GM21526 (cell line): ENCODE results near the gene INSYN1.
"Not testable (repeated sequence)": the region's sequence is repeated elsewhere in the genome, so short reads cannot be mapped to it uniquely, and the experiment has no call there.

ENCODE experiments used
- ATAC-seq: cut with Tn5 transposase; IDR thresholded peaks from one replicate; pipeline ENCODE4 v1.9.1; 2021; ENCODE audit warnings: moderate library complexity; ENCODE audit not compliant: unreplicated experiment, low FRiP score

The INSYN1 gene

DNA sequence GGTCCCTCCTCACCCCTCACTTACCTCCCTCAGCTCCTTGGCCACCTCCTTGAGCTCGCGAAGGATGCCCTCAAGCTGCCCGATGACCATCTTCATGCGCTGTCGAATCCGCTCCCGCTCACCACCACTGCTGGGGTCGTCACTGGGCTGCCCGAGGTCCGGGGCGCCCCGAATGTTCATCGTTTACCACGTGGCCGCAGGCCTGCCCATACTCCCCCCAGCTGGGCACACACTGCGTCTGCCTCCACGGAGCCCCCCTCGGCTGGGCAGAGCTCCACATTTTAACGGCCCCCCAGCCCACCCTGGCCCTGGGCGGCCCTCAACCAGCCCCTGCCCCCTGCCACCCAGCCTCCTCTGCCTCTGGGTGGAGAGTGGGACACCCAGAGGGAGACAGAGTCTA, 2.2 kb downstream of the INSYN1 start:
- ATAC-seq, result no peak

DNA sequence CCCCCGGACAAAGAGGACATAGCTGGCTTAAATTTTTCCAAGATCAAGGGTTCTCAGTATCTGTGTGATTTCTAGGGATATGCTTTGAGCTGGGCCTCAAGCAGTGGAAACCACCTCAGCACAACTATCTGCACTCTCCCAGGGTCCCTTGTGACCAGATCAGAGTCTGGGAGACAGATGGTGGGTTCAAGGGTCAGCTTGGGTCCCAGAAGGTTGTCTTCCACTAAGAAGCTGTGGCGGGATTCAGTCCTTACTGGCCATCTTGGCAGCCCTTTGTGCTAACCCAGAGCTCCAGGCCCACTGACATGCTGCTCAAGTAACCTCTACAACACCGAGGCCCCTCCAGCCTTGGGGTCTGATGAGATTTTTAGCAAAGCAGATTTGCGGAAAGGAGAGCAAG, 2.7 kb downstream of the INSYN1 start:
- ATAC-seq, result no peak

DNA sequence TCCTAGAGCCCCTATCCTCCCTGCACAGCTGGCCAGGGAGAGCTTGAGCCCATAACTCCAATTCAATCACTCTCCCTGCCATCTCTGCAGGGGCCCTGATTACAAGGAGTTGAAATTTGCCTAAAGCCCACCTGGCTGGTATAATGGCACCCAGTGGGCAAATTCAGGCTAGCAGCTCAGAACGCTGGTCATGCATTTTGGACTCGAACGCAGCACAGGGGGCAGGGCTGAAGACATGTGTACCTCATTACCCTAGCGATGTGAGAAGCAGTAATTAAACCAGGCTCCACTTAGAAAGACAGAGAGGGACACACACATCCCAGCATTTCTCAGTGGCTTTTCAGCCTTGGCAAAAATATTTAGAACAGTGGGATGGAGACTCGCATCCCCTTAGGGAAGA, 3.2 kb downstream of the INSYN1 start:
- no peak for ATAC-seq

DNA sequence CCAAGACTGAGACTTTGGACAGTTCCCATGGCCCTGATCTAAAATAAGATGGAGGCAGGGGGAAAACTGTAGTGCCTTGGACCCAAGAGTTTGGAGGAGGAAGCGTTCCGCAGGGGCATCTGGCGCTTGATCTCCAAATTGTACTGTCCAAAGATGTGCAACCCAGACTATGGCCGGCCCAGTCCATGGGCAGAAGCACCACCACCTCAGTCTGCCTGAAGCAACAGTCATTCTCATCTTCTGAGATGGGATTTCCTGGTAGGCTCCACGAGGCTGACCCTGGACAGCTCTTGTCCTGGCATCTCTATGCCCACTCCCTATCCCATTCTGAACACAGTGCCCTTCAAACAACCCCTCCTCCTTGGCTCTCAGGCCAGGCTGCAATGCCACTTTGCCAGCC, 3.6 kb downstream of the INSYN1 start:
- no peak for ATAC-seq

DNA sequence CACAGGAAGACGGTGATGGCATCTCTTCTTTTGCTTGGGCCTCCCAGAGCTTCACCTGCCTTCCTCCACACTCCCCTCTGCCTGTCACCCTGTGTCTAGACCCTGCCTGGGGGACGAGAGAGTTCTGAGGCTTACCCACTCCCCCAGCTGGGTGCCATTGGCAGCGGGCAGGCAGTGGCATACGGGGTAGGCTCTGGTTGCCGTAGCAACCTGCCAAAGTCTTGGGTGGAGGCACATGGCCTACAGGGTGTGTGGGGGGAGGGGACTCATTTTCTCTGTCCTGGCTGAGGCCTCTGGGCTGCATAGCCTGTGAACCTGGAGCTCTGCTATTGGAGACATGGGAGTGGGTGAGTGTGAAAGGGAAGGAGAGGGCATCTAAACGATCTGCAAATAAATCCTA, 4.4 kb downstream of the INSYN1 start:
- no peak for ATAC-seq

DNA sequence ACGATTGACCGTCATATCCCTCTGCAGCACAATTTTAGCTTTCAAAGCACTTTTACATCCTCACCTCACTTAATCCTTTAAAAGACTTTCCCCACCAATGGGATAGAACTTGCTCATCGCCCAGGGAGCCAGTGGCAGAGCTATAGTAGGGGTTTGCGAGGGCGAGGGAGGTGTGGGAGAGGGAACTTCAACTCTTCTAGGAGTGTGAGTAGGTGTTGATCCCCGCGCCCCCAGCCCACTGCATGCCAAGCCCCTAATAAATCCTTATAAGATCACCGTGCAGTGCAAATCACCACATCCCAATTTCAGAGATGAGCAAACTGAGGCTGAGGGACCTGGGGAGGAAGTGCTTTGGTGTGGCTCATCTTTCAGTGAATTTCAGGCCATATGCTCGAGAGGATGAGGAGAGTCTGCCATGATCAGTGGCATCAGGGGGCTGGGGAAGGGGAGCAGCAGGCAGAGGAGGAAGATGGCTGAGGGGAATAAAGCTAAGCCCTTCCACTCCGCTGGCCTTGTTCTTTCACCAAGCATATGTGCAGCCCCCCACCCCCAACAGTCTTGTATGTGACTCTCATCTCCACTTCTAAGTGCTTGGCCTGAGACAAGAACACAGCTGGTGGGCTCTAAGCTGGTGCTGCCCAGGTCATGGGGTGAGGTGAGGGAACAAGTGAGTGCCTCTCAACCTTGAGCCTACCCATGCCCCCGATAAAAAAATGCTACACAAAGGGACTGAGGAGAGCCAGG, 5.1 kb downstream of the INSYN1 start:
- ATAC-seq, result no peak

DNA sequence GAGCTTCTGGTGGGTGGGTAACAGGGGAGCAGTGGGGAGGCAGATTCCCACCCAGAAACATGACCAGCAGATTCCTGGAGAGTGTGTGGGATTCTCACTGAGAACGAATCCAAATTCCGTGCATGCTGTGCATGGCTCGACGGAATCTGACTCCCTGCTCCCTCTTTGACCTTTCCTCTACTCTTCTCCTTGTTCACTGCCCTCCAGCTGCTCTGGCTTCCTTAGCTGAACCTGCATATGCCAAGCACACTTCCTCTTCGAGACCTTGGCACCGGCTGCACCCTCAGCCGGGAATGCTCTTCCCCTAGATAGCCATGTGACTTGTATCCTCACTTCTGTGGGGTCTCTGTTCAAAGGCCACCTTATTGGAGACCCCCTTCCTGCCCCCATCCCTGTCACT, 6.3 kb downstream of the INSYN1 start:
- no peak for ATAC-seq

DNA sequence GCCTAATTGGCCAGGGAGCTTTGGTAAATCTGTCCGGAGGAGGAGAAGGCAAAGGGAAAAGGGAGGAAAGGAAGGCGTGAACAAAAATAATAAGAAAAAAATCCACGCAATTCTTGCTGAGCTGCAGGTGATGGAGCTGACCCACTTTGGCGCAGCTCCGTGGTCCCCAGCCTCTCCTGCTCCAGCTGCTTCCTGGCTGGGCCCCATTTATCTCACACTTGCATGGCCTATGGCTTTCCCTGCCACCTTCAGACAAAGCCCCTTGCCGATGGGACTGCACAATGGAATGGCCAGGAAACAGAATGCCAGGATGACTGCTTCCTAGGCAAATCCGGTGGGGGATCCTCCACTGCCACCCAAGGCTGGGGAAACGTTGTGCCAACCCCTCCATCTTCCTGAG, 6.9 kb downstream of the INSYN1 start:
- no peak for ATAC-seq

DNA sequence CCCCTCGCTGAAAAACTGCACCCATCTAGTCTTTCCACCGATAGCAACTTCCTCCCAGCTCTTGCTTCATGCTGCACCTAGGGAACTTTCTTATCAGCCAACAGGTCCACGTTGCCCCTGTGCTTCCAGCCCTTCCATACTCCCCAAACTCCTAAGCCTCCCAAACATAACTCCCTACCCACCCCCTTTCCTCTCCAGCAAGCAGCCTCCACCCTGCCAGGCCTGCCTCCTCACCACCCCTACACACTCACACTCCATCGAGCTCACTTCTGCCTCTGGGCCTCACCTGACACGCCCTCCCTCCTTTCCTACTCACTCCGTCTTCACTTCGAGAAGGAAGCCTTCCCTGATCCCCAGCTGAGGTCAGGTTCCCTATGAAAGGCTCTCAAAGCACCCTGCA, 8.1 kb downstream of the INSYN1 start:
- no peak for ATAC-seq

DNA sequence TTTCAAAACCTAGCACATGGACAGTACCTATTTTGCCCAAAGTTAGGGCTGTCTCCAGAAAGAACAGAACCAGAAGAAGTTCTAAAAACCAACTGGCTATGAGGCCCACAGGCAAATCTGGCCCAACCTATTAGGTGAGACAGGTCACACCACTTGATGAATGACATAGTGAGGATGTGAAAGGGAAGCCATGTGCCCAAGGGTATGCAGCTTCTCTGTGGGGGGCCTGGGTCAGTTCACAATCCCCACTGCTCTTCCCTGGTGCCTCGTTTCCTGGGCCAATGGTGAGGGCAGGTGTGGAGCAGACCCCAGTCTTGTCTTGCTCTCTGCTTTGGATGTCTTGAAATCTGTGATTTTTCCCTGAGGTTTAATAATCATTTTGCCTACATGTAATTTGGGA, 8.9 kb downstream of the INSYN1 start:
- no peak for ATAC-seq

DNA sequence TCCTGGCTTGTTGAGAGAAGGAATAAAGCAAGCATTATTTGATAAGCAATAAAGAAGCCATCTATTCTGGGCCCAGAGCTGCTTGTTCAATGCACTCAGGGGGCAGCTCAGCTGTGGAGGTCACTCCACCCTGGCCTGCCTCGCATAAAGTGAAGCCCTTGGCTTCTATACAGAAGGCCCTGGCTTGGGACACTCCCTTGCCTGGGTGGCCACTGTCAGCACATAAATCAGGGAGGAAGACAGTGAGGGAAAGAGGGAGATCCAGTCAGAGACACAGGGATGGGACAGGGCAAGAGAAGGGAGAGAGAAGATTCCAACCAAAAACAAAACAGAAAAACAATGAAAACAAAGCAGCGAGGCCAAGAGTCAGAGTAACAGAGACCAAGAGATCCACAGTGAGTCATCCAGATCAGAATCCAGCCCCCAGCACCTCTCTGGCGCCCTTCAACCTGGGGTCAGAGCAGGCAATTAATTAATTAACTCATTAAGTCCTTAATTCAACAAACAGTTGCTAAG, 11.8 kb downstream of the INSYN1 start:
- no peak for ATAC-seq

DNA sequence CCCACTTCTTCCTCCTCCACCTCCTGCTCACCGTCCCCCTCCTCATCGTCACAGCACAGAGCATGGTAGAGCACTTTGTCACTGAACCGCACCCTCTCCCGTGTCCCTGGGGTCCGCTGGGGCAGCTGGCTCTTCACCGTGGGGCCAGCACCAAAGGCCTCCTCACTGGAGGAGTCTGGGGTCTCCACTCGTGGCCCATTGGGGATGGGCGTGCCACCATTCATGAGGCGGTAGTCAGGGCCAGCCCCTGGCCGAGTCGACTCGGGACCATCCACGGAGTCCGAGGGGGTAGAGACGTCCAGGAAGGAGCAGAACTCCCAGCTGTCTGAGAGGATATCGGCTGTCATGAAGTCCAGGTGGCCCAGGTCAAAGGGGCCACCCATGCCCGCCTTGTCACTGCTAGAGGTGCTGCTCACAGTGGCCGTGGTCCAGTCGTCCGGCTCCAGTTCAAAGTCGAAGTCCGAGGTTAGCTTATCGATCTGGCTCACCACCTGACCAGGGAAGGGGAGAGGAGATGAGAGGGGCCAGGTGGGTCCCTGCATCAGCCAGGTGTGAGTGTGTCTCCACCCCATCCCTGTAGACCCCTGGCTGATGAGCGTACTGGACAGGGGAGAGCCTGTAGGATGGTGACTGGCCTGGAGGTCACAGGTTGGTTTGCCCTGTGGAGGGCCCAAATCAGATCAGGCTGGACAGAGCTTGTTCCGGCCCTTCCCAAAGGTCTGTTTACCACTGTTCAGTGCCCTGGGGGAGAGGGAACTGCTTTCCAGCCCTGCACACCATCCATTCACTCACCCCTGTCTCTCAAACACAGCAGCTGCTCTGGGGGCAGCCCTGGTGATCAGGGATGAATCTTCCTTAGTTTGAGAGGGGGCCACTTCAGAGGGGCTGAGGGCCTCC, 12.8 kb downstream of the INSYN1 start:
- no peak for ATAC-seq

DNA sequence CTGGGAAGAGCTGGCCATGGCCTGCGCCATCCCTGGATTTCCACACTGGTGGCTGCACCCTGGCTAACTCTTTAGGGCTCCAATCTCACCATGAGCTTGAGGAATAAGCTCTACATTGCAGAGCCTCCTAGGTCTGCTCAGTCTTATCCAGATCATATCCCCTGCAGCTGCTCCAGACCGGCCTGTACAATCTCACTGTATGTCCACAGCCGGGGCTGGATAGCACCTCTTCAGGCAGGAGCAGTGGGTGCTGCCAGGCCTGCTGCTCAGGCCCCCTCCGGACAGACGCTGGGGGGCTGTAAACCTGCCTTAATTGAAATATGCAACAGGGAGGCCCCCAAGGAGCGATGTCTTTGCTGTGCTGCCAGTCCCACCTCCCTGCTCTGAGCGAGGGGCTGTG, 15.6 kb downstream of the INSYN1 start:
- no peak for ATAC-seq

DNA sequence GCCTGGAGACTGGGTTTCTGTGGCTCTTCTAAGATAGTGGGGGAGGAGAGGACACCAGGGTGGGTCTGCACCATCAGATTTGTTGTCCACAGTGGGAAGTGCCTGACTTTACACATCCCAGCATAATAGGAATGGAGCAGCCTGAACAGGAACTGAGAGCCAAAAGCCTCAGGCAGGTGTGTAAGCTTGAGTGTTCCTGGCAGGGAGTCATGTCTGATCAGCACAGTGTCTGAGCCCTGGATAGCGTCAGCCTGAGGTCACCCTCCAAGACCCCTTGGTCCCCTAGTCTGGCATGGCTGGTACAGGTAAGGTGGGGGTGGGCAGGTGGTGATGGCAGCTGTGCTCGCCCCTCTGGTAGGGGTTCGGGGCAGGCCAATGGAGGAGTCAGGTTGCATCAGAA, 20.2 kb downstream of the INSYN1 start:
- no peak for ATAC-seq

DNA sequence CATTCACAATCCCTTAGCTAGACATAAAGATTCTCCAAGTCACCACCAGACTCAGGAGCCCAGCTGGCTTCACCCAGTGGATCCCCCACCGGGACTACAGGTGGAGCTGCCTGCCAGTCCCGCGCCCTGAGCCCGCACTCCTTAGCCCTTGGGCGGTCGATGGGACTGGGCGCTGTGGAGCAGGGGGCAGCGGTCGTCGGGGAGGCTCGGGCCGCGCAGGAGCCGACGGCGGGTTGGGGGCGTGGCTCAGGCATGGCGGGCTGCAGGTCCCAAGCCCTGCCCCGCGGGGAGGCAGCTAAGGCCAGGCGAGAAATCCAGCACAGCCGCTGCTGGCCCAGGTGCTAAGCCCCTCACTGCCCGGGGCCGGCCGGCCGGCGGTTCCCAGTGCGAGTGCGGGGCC, 21.1 kb downstream of the INSYN1 start:
- not testable (repeated sequence) for ATAC-seq

DNA sequence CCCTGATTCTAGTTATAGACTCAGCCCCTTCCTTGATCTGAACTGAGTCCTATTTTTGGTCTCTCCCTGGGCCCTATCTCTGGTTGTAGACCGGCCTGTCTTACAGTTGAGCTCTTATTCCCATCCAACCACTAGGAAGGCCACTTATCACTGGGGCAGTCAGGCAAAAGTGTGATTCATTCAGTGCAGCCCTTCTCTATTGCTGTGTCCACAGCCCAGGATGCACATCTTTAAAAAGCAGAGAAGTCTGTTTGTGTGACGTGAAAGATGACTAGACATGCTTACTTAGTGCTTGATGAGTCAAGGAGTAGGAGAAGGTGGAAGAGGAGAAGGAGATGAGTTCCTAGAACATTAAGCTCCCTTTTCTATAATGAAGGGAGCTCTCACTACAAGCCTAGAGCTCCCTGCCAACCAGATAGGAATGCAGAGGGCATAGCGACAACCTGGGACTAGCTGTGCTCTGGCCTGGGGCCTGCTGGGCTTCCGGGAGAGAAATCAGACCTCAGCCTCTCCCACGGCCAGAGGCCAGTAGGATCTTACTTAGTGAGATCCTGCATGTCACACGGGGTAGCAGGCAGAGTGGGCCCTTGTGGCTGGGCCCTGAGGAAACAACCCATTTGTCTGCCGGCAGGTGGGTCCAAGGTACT, 25.7 kb downstream of the INSYN1 start:
- ATAC-seq, result no peak

DNA sequence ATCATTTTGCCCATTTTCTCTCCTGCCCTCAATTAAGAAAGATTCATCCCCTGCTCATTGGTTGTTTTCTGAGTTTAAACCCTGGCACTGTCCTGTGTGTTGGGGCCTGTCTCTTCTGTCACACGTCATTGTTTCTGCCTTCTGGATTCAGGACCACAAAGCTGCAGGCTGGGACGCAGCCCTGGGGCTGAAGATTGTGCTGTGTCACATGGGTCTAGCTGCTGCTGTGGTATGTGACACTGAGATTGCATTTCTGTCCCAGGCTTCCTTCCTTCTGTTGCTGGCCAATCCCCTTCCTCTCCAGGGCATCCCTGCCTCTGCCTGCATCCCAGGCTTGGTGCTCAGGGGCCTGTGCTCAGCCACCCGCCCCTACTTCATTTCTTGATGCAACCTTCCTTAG, 28.9 kb downstream of the INSYN1 start:
- ATAC-seq, result no peak

DNA sequence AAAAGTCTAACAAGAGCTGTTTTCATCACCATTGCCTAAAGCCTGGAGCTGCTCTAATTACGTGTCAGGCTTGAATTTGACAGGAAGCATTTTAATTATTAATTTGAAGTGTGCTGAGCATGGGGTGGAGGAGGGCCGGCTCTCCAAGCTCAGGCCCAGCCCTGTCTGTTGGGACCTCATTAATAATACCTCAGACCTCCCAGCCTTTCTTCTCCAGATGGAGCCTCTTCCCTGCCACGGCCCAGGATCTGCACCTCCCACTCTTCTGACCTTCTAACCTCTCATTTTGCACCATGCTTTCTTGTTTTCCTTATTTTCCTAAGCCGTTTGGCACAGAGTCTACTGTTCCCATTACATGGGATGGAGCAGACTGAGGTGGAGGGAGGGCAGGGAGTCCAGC, 30.0 kb downstream of the INSYN1 start:
- no peak for ATAC-seq

DNA sequence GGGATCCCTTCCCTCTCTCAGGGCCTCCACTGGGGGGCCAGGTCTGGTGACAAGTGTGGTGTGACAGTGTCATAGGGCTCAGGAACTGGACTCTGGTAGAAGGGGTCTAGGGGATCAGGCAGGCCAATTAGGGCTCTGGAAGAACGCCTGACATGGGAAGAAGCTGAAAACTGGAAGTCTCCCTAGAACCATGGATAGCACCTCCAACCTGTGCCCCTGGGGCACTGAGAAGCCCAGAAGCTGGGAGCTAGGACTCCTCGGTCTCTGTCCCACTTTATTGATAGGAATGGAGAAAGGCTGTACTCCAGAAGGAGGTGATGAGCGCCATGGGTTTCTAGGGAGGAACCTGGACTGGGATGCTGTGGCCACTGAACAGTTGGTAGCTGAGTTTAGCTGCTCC, 30.7 kb downstream of the INSYN1 start:
- no peak for ATAC-seq

DNA sequence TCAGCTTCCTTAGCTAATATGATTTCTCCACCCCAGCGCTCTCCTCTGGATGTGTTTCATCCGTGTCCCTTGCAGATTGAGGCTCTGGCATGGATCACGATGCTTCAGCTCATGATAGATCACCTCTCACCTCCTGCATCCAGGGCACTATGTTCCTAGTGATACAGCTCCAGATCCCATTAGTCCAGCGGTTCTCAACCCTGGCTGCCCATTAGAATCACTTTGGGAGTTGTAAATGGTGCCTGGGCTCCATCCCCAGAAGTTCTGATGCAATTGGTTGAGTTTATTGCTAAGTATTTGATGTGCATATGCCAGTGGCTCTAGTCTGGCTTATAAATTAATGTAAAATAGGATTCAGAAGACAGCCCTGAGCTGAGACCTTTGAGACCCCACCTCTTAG, 34.5 kb downstream of the INSYN1 start:
- ATAC-seq, result no peak

DNA sequence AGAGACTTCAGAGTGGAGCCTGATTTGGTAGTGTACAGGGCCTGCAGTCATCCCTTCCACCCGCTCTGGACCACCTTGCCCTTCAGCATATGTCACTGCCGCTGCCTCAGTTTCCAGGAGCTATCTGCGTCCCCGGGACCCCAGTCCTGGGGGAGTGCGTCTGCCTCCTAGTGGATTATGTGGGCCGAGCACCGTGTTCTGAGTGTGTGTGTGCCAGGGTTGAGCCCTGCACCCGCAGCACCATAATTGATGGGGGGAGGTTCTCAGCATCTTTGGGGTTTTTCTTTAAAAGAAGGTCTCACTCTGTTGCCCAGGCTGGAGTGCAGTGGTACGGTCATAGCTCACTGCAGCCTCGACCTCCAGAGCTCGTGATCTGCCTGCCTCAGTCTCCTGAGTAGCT, 35.3 kb downstream of the INSYN1 start:
- ATAC-seq, result no peak
